DND-41 (cell line): ENCODE measurements around the gene ACAT2.

Experiments used
- ATAC-seq: fragments of 200-7000 bp; cut with Tn5 transposase; 3 replicates; pipeline ENCODE4 v1.9.1; 2021; ENCODE audit warnings: low read depth; ENCODE audit not compliant: insufficient read depth
- DNase-seq: peaks from one replicate; pipeline ENCODE4 v3.0.0-alpha.2; 2020
- H2AFZ ChIP-seq: 2 replicates; pipeline ENCODE4 v1.6.0; 2012; ENCODE audit warnings: low read depth, low read length
- H3K27ac ChIP-seq: 2 replicates; pipeline ENCODE4 v1.5.1; 2012; ENCODE audit warnings: low read length, inconsistent platforms
- H3K27me3 ChIP-seq: fragments of 200-600 bp; sonication (generic); 2 replicates; pipeline ENCODE4 v1.6.0; 2012; ENCODE audit warnings: low read length, mild to moderate bottlenecking, inconsistent platforms; ENCODE audit not compliant: insufficient read depth, poor library complexity
- H3K36me3 ChIP-seq: 2 replicates; pipeline ENCODE4 v1.5.1; 2012; ENCODE audit warnings: low read length, inconsistent platforms; ENCODE audit not compliant: insufficient read depth
- H3K4me1 ChIP-seq: 2 replicates; pipeline ENCODE4 v1.5.1; 2012; ENCODE audit warnings: mild to moderate bottlenecking, low read length; ENCODE audit not compliant: insufficient read depth
- H3K4me2 ChIP-seq: 2 replicates; pipeline ENCODE4 v1.6.0; 2012; ENCODE audit warnings: mild to moderate bottlenecking, moderate library complexity, low read length, inconsistent platforms; ENCODE audit not compliant: insufficient read depth
- H3K4me3 ChIP-seq, 2 experiments: fragments of 200-600 bp in 1 of 2; shearing (Covaris generic) in 1 of 2; 2 replicates each; pipeline ENCODE4 v1.5.1; 2012 to 2016; ENCODE audit warnings: inconsistent platforms in 2 of 2, low read length in 2 of 2, mild to moderate bottlenecking in 2 of 2, low read depth in 1 of 2, moderate library complexity in 1 of 2
- H3K79me2 ChIP-seq: 2 replicates; pipeline ENCODE4 v1.6.0; 2012; ENCODE audit warnings: low read length, inconsistent platforms; ENCODE audit not compliant: insufficient read depth
- H3K9ac ChIP-seq: 2 replicates; pipeline ENCODE4 v1.6.0; 2012; ENCODE audit warnings: low read depth, mild to moderate bottlenecking, inconsistent platforms, low read length, moderate library complexity
- H3K9me3 ChIP-seq: 2 replicates; pipeline ENCODE4 v1.5.1; 2012; ENCODE audit warnings: low read length, moderate library complexity, mild to moderate bottlenecking, inconsistent platforms; ENCODE audit not compliant: insufficient read depth, severe bottlenecking
- H4K20me1 ChIP-seq: 2 replicates; pipeline ENCODE4 v1.6.0; 2012; ENCODE audit warnings: low read length; ENCODE audit not compliant: insufficient read depth
- EZH2 ChIP-seq: IDR thresholded peaks from 3 replicates; pipeline ENCODE4 v1.6.1; 2012; ENCODE audit warnings: borderline replicate concordance, low read depth, mild to moderate bottlenecking, moderate library complexity, low read length, inconsistent platforms; ENCODE audit not compliant: severe bottlenecking
- TF ChIP-seq, protein P1 (sequence below): IDR thresholded peaks from 2 replicates; pipeline ENCODE4 v1.5.1; 2012; ENCODE audit warnings: borderline replicate concordance, low read length, moderate library complexity, mild to moderate bottlenecking; ENCODE audit not compliant: poor library complexity, severe bottlenecking; ENCODE audit errors: extremely low read depth

The ACAT2 gene

DNA sequence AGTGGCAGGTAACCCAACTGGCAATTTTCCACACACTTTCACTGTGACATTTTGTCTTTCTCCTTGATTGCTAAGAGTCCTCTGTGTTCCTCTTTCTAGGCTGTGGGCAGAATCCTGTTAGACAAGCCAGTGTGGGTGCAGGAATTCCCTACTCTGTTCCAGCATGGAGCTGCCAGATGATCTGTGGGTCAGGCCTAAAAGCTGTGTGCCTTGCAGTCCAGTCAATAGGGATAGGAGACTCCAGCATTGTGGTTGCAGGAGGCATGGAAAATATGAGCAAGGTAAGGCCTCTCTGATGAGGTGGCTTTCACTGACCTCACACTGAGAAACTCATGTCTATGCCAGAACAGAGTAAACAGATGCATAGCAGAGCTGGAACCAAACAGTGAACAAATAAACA lies 5.1 kb downstream of the ACAT2 start:
- Histone ChIP-seq H3K27ac (no peak overlapping the region), H3K79me2 (peaks cover 51% of the 10 kb centered on the region), H4K20me1 (peaks cover 3% of the 10 kb centered on the region; the same call in 1 of the 2 replicates), H3K27me3 (no peaks in the 10 kb centered on the region), H2AFZ (no peak overlapping the region), H3K9me3 (no peaks in the 10 kb centered on the region), H3K9ac (no peak overlapping the region), H3K36me3 (peaks cover 84% of the 10 kb centered on the region), H3K4me3 (no peak overlapping the region), H3K4me2 (no peak overlapping the region), H3K4me1 (peaks cover 29% of the 10 kb centered on the region)
- no peak for ATAC-seq
- no peak for TF ChIP-seq EZH2
- TF ChIP-seq, protein P1, sequence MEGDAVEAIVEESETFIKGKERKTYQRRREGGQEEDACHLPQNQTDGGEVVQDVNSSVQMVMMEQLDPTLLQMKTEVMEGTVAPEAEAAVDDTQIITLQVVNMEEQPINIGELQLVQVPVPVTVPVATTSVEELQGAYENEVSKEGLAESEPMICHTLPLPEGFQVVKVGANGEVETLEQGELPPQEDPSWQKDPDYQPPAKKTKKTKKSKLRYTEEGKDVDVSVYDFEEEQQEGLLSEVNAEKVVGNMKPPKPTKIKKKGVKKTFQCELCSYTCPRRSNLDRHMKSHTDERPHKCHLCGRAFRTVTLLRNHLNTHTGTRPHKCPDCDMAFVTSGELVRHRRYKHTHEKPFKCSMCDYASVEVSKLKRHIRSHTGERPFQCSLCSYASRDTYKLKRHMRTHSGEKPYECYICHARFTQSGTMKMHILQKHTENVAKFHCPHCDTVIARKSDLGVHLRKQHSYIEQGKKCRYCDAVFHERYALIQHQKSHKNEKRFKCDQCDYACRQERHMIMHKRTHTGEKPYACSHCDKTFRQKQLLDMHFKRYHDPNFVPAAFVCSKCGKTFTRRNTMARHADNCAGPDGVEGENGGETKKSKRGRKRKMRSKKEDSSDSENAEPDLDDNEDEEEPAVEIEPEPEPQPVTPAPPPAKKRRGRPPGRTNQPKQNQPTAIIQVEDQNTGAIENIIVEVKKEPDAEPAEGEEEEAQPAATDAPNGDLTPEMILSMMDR = no peak
- no peak for DNase-seq

DNA sequence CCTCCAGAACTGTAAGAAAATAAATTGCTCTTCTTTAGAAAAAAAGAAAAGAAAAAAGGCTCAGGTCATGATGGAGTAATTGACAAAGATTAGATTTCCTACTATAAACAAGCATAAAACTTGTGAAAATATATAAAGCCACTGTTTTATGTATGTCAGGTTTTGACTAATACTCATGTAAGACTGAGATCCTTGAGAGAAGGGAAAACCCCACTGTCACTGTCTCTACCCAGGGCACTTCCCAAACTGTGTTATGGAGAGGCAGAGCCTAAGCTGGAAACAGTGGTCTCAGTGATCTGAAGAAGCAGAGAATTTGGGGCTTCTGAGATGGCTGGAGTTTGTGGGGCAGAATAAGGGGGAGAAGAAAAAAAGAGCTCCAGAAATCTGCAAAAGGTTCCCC lies 7.6 kb downstream of the ACAT2 start:
- Histone ChIP-seq H3K36me3 (peaks cover 91% of the 10 kb centered on the region), H3K27me3 (no peaks in the 10 kb centered on the region), H2AFZ (no peak overlapping the region), H3K27ac (no peak overlapping the region), H3K4me2 (no peak overlapping the region), H4K20me1 (peaks cover 3% of the 10 kb centered on the region; the same call in 1 of the 2 replicates), H3K79me2 (peaks cover 32% of the 10 kb centered on the region), H3K9ac (no peak overlapping the region), H3K4me3 (no peak overlapping the region), H3K4me1 (peaks cover 9% of the 10 kb centered on the region; the same call in 1 of the 2 replicates), H3K9me3 (no peaks in the 10 kb centered on the region)
- TF ChIP-seq EZH2 = no peak
- TF ChIP-seq, protein P1 = no peak
- DNase-seq = no peak
- no peak for ATAC-seq

DNA sequence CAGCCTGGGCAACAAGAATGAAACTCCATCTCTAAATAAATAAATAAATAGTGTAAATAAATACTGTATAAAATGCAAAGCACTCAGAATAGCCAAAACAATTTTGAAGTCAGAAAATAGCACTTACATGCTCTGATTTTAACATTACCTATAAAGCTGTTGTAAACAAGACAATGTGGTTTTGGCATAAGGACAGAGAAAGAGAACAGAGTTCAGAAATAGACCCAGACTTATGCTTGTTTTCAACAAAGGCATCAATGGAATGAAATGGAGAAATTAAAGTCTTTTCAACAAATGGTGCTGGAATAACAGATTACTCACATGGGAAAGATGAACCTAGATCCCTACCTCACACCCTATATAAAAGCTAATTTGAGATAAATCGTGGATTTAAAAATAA lies 10.4 kb downstream of the ACAT2 start:
- DNase-seq = no peak
- H4K20me1 ChIP-seq = peaks cover 6% of the 10 kb centered on the region; the same call in 1 of the 2 replicates
- ATAC-seq = no peak
- no peak overlapping the region for H2AFZ ChIP-seq
- no peak overlapping the region for H3K4me3 ChIP-seq
- no peak overlapping the region for H3K27ac ChIP-seq
- no peaks in the 10 kb centered on the region for H3K4me1 ChIP-seq
- TF ChIP-seq EZH2 = no peak
- H3K27me3 ChIP-seq = no peaks in the 10 kb centered on the region
- H3K79me2 ChIP-seq = peaks cover 14% of the 10 kb centered on the region; the same call in 1 of the 2 replicates
- no peak overlapping the region for H3K9ac ChIP-seq
- no peak overlapping the region for H3K4me2 ChIP-seq
- H3K36me3 ChIP-seq = peaks cover 93% of the 10 kb centered on the region
- H3K9me3 ChIP-seq = no peaks in the 10 kb centered on the region

DNA sequence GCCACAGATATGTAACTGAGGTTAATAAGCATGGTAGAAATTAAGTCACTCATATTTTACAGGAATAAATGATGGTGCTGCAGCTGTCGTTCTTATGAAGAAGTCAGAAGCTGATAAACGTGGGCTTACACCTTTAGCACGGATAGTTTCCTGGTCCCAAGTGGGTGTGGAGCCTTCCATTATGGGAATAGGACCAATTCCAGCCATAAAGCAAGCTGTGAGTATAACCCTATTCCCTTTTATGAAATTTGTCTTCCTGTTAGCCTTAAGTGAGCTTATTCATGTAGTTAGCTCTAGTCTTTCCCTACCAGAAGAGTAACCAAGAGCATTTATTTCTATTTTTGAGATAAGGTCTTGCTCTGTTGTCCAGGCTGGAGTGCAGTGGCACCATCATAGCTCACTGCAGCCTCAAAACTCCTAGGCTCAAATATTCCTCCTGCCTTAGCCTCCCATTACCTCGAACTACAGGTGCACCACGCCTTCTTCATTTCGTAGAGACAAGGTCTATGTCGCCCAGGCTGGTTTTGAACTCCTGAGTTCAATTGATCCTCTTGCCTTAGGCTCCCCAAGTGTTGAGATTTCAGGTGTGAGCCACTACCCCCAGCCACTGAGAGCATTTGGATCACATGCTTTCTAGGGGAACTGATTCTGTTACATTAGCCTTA lies 15.5 kb downstream of the ACAT2 start:
- peak; percentile 30 for ATAC-seq
- no peak for TF ChIP-seq EZH2
- TF ChIP-seq, protein P1 = no peak

More for the DNA sequence above, 15.5 kb downstream of the ACAT2 start:
- no peak for DNase-seq
- Histone ChIP-seq H3K4me1 (peaks cover 1% of the 10 kb centered on the region; the same call in 1 of the 2 replicates), H3K9me3 (no peaks in the 10 kb centered on the region), H3K9ac (no peak overlapping the region), H2AFZ (no peak overlapping the region), H4K20me1 (peaks cover 19% of the 10 kb centered on the region; the same call in 1 of the 2 replicates), H3K27me3 (no peaks in the 10 kb centered on the region), H3K4me2 (no peak overlapping the region), H3K79me2 (peaks cover 26% of the 10 kb centered on the region), H3K4me3 (no peak overlapping the region), H3K27ac (no peak overlapping the region), H3K36me3 (peaks cover 98% of the 10 kb centered on the region)
